Gastroesophageal sphincter (tissue), 3 donors: ENCODE data around the gene GPR149.

Experiments
- CTCF ChIP-seq, 4 experiments: fragments of 200-600 bp in 2 of 4; fragments of 450-650 bp in 2 of 4; sonication (generic) in 1 of 4; IDR thresholded peaks; one replicate each; pipeline ENCODE4 v1.5.1; 2017 to 2019; ENCODE audit warnings: antibody characterized with exemption in 4 of 4, mild to moderate bottlenecking in 2 of 4, moderate library complexity in 2 of 4
- EP300 ChIP-seq: sonication (generic); formaldehyde crosslinking; IDR thresholded peaks from one replicate; pipeline ENCODE4 v1.6.1; 2017; ENCODE audit warnings: antibody characterized with exemption, mild to moderate bottlenecking
- POLR2A ChIP-seq, 2 donors: fragments of 450-650 bp; IDR thresholded peaks; one replicate each; pipeline ENCODE4 v1.6.1; 2017; ENCODE audit warnings: antibody characterized with exemption in 2 of 2, mild to moderate bottlenecking in 2 of 2, moderate library complexity in 1 of 2

GRCh38 chr3:154378311-154378710 is 51.7 kb downstream of the GPR149 start:
- TF ChIP-seq CTCF (IDR thresholded peaks at IDR 0.05) = no peak
- no peak for TF ChIP-seq POLR2A (IDR thresholded peaks at IDR 0.05)
- no peak for TF ChIP-seq EP300
